ENCODE measurements around the gene PTPRD.

- TF ChIP-seq TCF7 (CRISPR knock-in tag; IDR thresholded peaks at IDR 0.05; ENCODE audit: low read depth): no peak
- TF ChIP-seq MAX (CRISPR knock-in tag; IDR thresholded peaks at IDR 0.05): no peak
- no peak for TF ChIP-seq CTCF (IDR thresholded peaks at IDR 0.05)
- TF ChIP-seq, protein P1, sequence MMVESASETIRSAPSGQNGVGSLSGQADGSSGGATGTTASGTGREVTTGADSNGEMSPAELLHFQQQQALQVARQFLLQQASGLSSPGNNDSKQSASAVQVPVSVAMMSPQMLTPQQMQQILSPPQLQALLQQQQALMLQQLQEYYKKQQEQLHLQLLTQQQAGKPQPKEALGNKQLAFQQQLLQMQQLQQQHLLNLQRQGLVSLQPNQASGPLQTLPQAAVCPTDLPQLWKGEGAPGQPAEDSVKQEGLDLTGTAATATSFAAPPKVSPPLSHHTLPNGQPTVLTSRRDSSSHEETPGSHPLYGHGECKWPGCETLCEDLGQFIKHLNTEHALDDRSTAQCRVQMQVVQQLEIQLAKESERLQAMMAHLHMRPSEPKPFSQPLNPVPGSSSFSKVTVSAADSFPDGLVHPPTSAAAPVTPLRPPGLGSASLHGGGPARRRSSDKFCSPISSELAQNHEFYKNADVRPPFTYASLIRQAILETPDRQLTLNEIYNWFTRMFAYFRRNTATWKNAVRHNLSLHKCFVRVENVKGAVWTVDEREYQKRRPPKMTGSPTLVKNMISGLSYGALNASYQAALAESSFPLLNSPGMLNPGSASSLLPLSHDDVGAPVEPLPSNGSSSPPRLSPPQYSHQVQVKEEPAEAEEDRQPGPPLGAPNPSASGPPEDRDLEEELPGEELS (CRISPR knock-in tag; IDR thresholded peaks at IDR 0.05): no peak
- TF ChIP-seq ATF3 (CRISPR knock-in tag; conservative IDR thresholded peaks at IDR 0.05): no peak
- no peak for TF ChIP-seq JUN (CRISPR knock-in tag; IDR thresholded peaks at IDR 0.05)
- no peak for TF ChIP-seq ELF4 (CRISPR knock-in tag; IDR thresholded peaks at IDR 0.05; ENCODE audit: low read depth)
These were observed 1904.1 kb downstream of the PTPRD start for GRCh38 chr9:8708728-8709127.
